ENCODE measurements around the gene CIAO3.

CIAO3 gene

DNA sequence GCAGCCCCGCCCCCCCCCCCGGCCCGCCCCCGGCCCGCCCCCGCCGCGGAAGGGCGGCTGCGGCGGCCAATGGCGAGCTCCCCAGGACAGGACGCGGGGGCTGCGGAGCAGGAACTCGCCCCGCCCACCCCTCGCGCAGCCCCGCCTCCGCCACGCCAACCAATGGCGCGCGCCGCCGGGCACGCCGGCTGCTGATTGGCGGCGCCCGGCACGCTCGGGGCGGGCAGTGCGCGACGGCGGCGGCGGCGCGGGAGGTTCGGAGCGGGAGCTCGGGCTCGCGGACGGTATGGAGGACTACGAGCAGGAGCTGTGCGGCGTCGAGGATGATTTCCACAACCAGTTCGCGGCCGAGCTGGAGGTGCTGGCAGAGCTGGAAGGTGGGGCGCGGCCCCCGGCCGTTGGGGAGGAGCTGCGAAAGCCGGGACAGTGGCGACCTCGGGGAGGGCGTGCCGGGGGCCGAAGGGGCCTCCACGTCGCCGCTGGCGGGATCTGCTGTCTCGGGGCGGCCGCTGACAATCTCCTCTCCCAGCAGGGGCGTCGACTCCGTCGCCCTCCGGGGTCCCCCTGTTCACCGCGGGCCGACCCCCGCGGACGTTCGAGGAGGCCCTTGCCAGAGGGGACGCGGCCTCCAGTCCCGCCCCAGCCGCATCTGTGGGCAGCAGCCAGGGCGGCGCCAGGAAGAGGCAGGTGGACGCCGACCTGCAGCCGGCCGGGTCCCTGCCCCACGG is 47.8 kb upstream of the CIAO3 start, which contains the start of gene CHTF18 (continued):
- TF ChIP-seq ZNF600 (tag by site-specific recombination; IDR thresholded peaks at IDR 0.05) (peak; percentile 72; the same call in 1 of the 2 replicates), PBX3 (CRISPR knock-in tag; IDR thresholded peaks at IDR 0.05) (peak; percentile 61; the same call in 1 of the 2 replicates), ZNF558 (tag by site-specific recombination; IDR thresholded peaks at IDR 0.05) (no peak), ZNF202 (tag by site-specific recombination; IDR thresholded peaks at IDR 0.05; ENCODE audit: borderline replicate concordance) (no peak), ZNF560 (tag by site-specific recombination; IDR thresholded peaks at IDR 0.05; ENCODE audit: borderline replicate concordance) (no peak), ZNF366 (tag by site-specific recombination; conservative IDR thresholded peaks at IDR 0.05) (no peak), ZNF221 (tag by site-specific recombination; IDR thresholded peaks at IDR 0.05; ENCODE audit: borderline replicate concordance) (no peak), ZNF501 (tag by site-specific recombination; IDR thresholded peaks at IDR 0.05) (0 out of 2 replicates have a peak, but pooled peaks have one; percentile 46), ZNF548 (tag by site-specific recombination; IDR thresholded peaks at IDR 0.05) (no peak), ZNF248 (tag by site-specific recombination; IDR thresholded peaks at IDR 0.05) (no peak), SP3 (tag by site-specific recombination; IDR thresholded peaks at IDR 0.05) (peak; percentile 69), ZNF16 (tag by site-specific recombination; IDR thresholded peaks at IDR 0.05; ENCODE audit: low read depth) (no peak), SCRT2 (tag by site-specific recombination; IDR thresholded peaks at IDR 0.05) (no peak), ZNF37A (tag by site-specific recombination; IDR thresholded peaks at IDR 0.05) (no peak), ZBTB20 (tag by site-specific recombination; IDR thresholded peaks at IDR 0.05) (peak; percentile 42; the same call in 1 of the 2 replicates), ZNF518A (tag by site-specific recombination; conservative IDR thresholded peaks at IDR 0.05; ENCODE audit: low read depth) (no peak), ZNF585B (tag by site-specific recombination; IDR thresholded peaks at IDR 0.05) (no peak), ZNF416 (tag by site-specific recombination; IDR thresholded peaks at IDR 0.05) (no peak), GLIS1 (tag by site-specific recombination; IDR thresholded peaks at IDR 0.05) (peak; percentile 42), ZBTB7A (tag by site-specific recombination; IDR thresholded peaks at IDR 0.05; ENCODE audit: low read depth) (no peak; the same call in 1 of the 2 replicates), ATF2 (tag by site-specific recombination; IDR thresholded peaks at IDR 0.05; ENCODE audit: low read depth) (no peak), ZNF404 (tag by site-specific recombination; IDR thresholded peaks at IDR 0.05) (no peak), ZNF148 (tag by site-specific recombination; IDR thresholded peaks at IDR 0.05; ENCODE audit: borderline replicate concordance) (no peak), ZNF664 (tag by site-specific recombination; IDR thresholded peaks at IDR 0.05) (no peak), ZNF692 (tag by site-specific recombination; IDR thresholded peaks at IDR 0.05) (peak; percentile 80), KLF16 (tag by site-specific recombination; IDR thresholded peaks at IDR 0.05) (peak; percentile 85; the same call in 1 of the 2 replicates)
- TF ChIP-seq, protein P1, sequence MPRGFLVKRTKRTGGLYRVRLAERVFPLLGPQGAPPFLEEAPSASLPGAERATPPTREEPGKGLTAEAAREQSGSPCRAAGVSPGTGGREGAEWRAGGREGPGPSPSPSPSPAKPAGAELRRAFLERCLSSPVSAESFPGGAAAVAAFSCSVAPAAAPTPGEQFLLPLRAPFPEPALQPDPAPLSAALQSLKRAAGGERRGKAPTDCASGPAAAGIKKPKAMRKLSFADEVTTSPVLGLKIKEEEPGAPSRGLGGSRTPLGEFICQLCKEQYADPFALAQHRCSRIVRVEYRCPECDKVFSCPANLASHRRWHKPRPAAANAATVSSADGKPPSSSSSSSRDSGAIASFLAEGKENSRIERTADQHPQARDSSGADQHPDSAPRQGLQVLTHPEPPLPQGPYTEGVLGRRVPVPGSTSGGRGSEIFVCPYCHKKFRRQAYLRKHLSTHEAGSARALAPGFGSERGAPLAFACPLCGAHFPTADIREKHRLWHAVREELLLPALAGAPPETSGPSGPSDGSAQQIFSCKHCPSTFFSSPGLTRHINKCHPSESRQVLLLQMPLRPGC (tag by site-specific recombination; IDR thresholded peaks at IDR 0.05) = 0 out of 2 replicates have a peak, but pooled peaks have one; percentile 30
